ENCODE results near the gene CHM. TPM values are rescaled to one million over a fixed set of nuclear protein-coding genes. Genes with fewer than 3 reads are reported as not detected.
A peak's percentile ranks its signal among the peaks of the same experiment; 100 is the strongest.
"Not testable (repeated sequence)": the region's sequence is repeated elsewhere in the genome, so short reads cannot be mapped to it uniquely, and the experiment has no call there.

CHM gene
- total RNA-seq, 2 experiments from 2014 or later: 12.5 to 19.3 TPM

GRCh38 chrX:86014959-86015358 lies 32.4 kb downstream of the CHM start:
- H3K4me3 Mint-ChIP-seq; DNase-seq; H3K27ac Mint-ChIP-seq; ATAC-seq; H3K9me3 Mint-ChIP-seq (ENCODE audit: low read depth); H3K4me1 Mint-ChIP-seq; H3K27me3 Mint-ChIP-seq; CTCF ChIA-PET: not testable (repeated sequence)
- peaks cover 22% of the 10 kb centered on the region for H3K36me3 Mint-ChIP-seq

GRCh38 chrX:86014421-86014820 lies 32.9 kb downstream of the CHM start:
- peaks cover 24% of the 10 kb centered on the region for H3K36me3 Mint-ChIP-seq
- H3K4me3 Mint-ChIP-seq: no peak overlapping the region
- CTCF ChIA-PET: no interaction called here
- H3K27ac Mint-ChIP-seq: peak overlapping the region; percentile 21
- no peak for ATAC-seq
- H3K4me1 Mint-ChIP-seq: peaks cover 3% of the 10 kb centered on the region
- H3K27me3 Mint-ChIP-seq: no peaks in the 10 kb centered on the region
- peaks cover 5% of the 10 kb centered on the region for H3K9me3 Mint-ChIP-seq (ENCODE audit: low read depth)
- no peak for DNase-seq

- Mint-ChIP-seq H3K36me3 (peaks cover 29% of the 10 kb centered on the region), H3K27ac (no peak overlapping the region), H3K9me3 (ENCODE audit: low read depth) (peaks cover 5% of the 10 kb centered on the region), H3K4me1 (peaks cover 3% of the 10 kb centered on the region), H3K27me3 (no peaks in the 10 kb centered on the region), H3K4me3 (no peak overlapping the region)
- CTCF ChIA-PET: no interaction called here
- ATAC-seq (no peak), DNase-seq (no peak)
Measured at GRCh38 chrX:86013792-86014191, 33.6 kb downstream of the CHM start.

- CTCF ChIA-PET: no interaction called here
- Mint-ChIP-seq H3K9me3 (ENCODE audit: low read depth) (peaks cover 5% of the 10 kb centered on the region), H3K27me3 (no peaks in the 10 kb centered on the region), H3K4me3 (no peak overlapping the region), H3K36me3 (peaks cover 28% of the 10 kb centered on the region), H3K27ac (no peak overlapping the region), H3K4me1 (peaks cover 3% of the 10 kb centered on the region)
- no peak for DNase-seq
- no peak for ATAC-seq
Measured at GRCh38 chrX:86012188-86012587, 35.2 kb downstream of the CHM start.

GRCh38 chrX:86009803-86010202 lies 37.6 kb downstream of the CHM start:
- H3K9me3 Mint-ChIP-seq (ENCODE audit: low read depth); DNase-seq; CTCF ChIA-PET; ATAC-seq; H3K4me3 Mint-ChIP-seq; H3K27ac Mint-ChIP-seq; H3K27me3 Mint-ChIP-seq; H3K4me1 Mint-ChIP-seq: not testable (repeated sequence)
- peaks cover 19% of the 10 kb centered on the region for H3K36me3 Mint-ChIP-seq

GRCh38 chrX:86007891-86008290 lies 39.5 kb downstream of the CHM start:
- H3K27me3 Mint-ChIP-seq; H3K27ac Mint-ChIP-seq; H3K4me3 Mint-ChIP-seq; DNase-seq; H3K4me1 Mint-ChIP-seq; H3K9me3 Mint-ChIP-seq (ENCODE audit: low read depth); CTCF ChIA-PET; ATAC-seq: not testable (repeated sequence)
- peaks cover 17% of the 10 kb centered on the region for H3K36me3 Mint-ChIP-seq

- no peaks in the 10 kb centered on the region for H3K9me3 Mint-ChIP-seq (ENCODE audit: low read depth)
- CTCF ChIA-PET: no interaction called here
- no peak for ATAC-seq
- DNase-seq: peak; percentile 39
- H3K4me1 Mint-ChIP-seq: peaks cover 8% of the 10 kb centered on the region
- no peak overlapping the region for H3K4me3 Mint-ChIP-seq
- peak overlapping the region; percentile 43 for H3K27ac Mint-ChIP-seq
- peaks cover 9% of the 10 kb centered on the region for H3K36me3 Mint-ChIP-seq
- H3K27me3 Mint-ChIP-seq: no peaks in the 10 kb centered on the region
Measured at GRCh38 chrX:86002076-86002896, 45.1 kb downstream of the CHM start.

GRCh38 chrX:85998954-85999353 lies 48.4 kb downstream of the CHM start:
- Mint-ChIP-seq H3K9me3 (ENCODE audit: low read depth) (no peaks in the 10 kb centered on the region), H3K27ac (no peak overlapping the region), H3K27me3 (no peaks in the 10 kb centered on the region), H3K4me1 (peaks cover 10% of the 10 kb centered on the region), H3K4me3 (no peak overlapping the region), H3K36me3 (peaks cover 9% of the 10 kb centered on the region)
- CTCF ChIA-PET: no interaction called here
- ATAC-seq: no peak
- DNase-seq: no peak

GRCh38 chrX:85996555-85996954 lies 50.8 kb downstream of the CHM start:
- ATAC-seq: no peak
- CTCF ChIA-PET: no interaction called here
- Mint-ChIP-seq H3K4me1 (peaks cover 9% of the 10 kb centered on the region), H3K36me3 (peaks cover 7% of the 10 kb centered on the region), H3K9me3 (ENCODE audit: low read depth) (no peaks in the 10 kb centered on the region), H3K27me3 (no peaks in the 10 kb centered on the region), H3K4me3 (no peak overlapping the region), H3K27ac (no peak overlapping the region)
- no peak for DNase-seq

- Mint-ChIP-seq H3K9me3 (ENCODE audit: low read depth) (no peaks in the 10 kb centered on the region), H3K27me3 (no peaks in the 10 kb centered on the region)
- no peak for ATAC-seq
Measured at GRCh38 chrX:85995641-85996040, 51.7 kb downstream of the CHM start.

GRCh38 chrX:85994797-85995196 lies 52.6 kb downstream of the CHM start:
- Mint-ChIP-seq H3K36me3 (peaks cover 6% of the 10 kb centered on the region), H3K27ac (no peak overlapping the region), H3K4me1 (peaks cover 9% of the 10 kb centered on the region), H3K4me3 (no peak overlapping the region), H3K9me3 (ENCODE audit: low read depth) (peaks cover 3% of the 10 kb centered on the region), H3K27me3 (no peaks in the 10 kb centered on the region)
- no peak for ATAC-seq
- no peak for DNase-seq
- CTCF ChIA-PET: no interaction called here

More at GRCh38 chrX:85995641-85996040, 51.7 kb downstream of the CHM start:
- Mint-ChIP-seq H3K4me1 (peaks cover 9% of the 10 kb centered on the region), H3K36me3 (peaks cover 4% of the 10 kb centered on the region), H3K4me3 (no peak overlapping the region), H3K27ac (no peak overlapping the region)
- DNase-seq: no peak
- CTCF ChIA-PET: no interaction called here

- CTCF ChIA-PET: no interaction called here
- Mint-ChIP-seq H3K27ac (no peak overlapping the region), H3K4me3 (no peak overlapping the region)
Measured at GRCh38 chrX:85994228-85994627, 53.1 kb downstream of the CHM start.

GRCh38 chrX:85993539-85994197 lies 53.7 kb downstream of the CHM start:
- Mint-ChIP-seq H3K4me1 (peaks cover 9% of the 10 kb centered on the region), H3K27ac (no peak overlapping the region), H3K4me3 (no peak overlapping the region), H3K36me3 (peaks cover 6% of the 10 kb centered on the region), H3K27me3 (no peaks in the 10 kb centered on the region), H3K9me3 (ENCODE audit: low read depth) (peaks cover 3% of the 10 kb centered on the region)
- CTCF ChIA-PET: no interaction called here
- ATAC-seq (no peak), DNase-seq (no peak)

More at GRCh38 chrX:85994228-85994627, 53.1 kb downstream of the CHM start:
- Mint-ChIP-seq H3K4me1 (peaks cover 9% of the 10 kb centered on the region), H3K27me3 (no peaks in the 10 kb centered on the region), H3K9me3 (ENCODE audit: low read depth) (peaks cover 3% of the 10 kb centered on the region), H3K36me3 (peaks cover 6% of the 10 kb centered on the region)
- DNase-seq: no peak
- no peak for ATAC-seq

- no peak overlapping the region for H3K27ac Mint-ChIP-seq
- no peaks in the 10 kb centered on the region for H3K27me3 Mint-ChIP-seq
- H3K9me3 Mint-ChIP-seq (ENCODE audit: low read depth): peaks cover 3% of the 10 kb centered on the region
- H3K36me3 Mint-ChIP-seq: peaks cover 8% of the 10 kb centered on the region
- peaks cover 9% of the 10 kb centered on the region for H3K4me1 Mint-ChIP-seq
- ATAC-seq (peak; percentile 23), DNase-seq (no peak)
- CTCF ChIA-PET: no interaction called here
- no peak overlapping the region for H3K4me3 Mint-ChIP-seq
Measured at GRCh38 chrX:85992811-85993229, 54.5 kb downstream of the CHM start.
